Epithelial cell of prostate (primary cell): ENCODE measurements around the gene SERPINA5.
"Not testable (repeated sequence)": the region's sequence is repeated elsewhere in the genome, so short reads cannot be mapped to it uniquely, and the experiment has no call there.

Experiments
- DNase-seq: peaks from one replicate; pipeline ENCODE4 v3.0.0-alpha.2; 2011; ENCODE audit warnings: low read depth, low spot score
- H3K27ac ChIP-seq: fragments of 450-650 bp; 2 replicates; pipeline ENCODE4 v1.5.1; 2017; ENCODE audit warnings: mild to moderate bottlenecking

SERPINA5 gene

GRCh38 chr14:94572637-94573303, 8.5 kb upstream of the SERPINA5 start:
- H3K27ac ChIP-seq, result no peak overlapping the region
- DNase-seq, result no peak

DNA sequence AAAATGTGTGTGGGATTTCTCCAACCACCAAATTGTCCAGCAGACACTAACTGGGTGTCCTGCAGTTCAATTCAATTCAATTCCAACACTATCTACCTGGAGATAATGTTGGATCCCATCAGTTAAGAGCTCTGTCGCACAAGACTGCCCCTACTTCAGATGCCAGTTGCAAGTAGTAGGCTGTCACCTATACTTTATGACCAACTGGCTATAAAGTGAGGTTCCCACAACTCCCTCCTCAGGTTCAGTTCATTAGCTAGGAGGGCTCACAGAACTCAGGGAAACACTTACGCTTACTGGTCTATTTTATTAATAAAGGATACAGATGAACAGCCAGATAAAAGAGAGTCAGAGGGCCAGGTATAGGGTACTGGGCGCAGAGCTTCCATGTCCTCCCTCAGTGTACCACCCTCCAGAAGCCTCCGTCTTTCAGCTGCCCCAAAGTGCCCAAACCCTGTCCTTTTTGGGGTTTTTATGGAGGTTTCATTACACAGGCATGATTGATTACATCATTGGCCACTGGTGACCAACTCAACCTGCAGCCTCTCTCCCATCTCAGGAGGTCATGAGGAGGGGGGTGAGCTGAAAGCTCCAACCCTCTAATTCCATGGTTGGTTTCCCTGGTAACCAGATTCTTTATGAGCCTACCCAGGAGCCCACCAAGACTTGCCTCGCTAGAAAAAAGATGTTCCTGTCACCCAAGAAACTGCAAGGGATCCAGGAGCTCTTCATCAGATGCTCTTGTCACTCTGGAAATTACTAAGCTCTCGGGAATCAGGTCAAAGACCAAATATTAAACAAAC, 7.5 kb upstream of the SERPINA5 start:
- H3K27ac ChIP-seq, result no peak overlapping the region
- DNase-seq, result no peak

DNA sequence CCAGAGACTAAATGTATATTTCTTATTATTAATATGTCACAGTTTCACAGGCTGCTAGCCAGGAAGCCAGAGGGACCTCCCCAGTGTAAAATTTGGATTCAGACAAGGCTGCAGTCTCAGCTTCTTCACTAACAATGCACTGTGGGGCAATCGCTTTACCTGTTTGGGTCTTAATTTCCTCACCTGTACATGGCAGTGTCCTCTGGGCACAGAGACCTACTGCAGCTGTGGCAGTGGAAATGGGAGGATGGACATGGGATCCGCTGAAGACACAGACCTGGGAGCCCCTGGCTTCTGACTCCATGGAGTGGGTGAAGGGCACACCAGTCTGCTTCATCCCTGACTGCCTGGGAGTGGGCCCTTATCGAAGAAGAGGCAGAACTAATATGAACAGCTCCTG, 6.9 kb upstream of the SERPINA5 start:
- DNase-seq, result no peak

GRCh38 chr14:94575730-94576585, 5.3 kb upstream of the SERPINA5 start:
- no peak overlapping the region for H3K27ac ChIP-seq
- no peak for DNase-seq

More for the DNA sequence above, 6.9 kb upstream of the SERPINA5 start:
- no peak overlapping the region for H3K27ac ChIP-seq

GRCh38 chr14:94577472-94577871, 3.8 kb upstream of the SERPINA5 start:
- not testable (repeated sequence) for DNase-seq, H3K27ac ChIP-seq

DNA sequence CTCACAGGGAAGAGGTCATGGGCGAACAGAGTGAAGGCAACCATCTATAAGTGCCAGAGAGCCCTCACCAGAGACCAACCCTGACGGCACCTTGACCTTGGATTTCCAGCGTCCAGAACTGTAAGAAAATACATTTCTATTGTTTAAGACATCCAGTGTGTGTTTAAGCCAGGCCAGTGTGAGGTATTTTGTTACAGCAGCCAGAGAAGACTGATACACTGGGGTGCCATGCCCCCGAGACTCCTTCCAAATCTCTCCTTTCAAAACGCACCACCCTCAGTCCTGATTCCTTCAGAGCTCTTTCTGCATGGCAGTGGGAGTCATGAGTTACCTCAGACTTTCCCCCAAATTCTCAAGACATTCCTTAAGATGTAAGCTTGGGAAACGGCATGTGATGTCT, 2.5 kb upstream of the SERPINA5 start:
- no peak for DNase-seq
- H3K27ac ChIP-seq, result no peak overlapping the region

DNA sequence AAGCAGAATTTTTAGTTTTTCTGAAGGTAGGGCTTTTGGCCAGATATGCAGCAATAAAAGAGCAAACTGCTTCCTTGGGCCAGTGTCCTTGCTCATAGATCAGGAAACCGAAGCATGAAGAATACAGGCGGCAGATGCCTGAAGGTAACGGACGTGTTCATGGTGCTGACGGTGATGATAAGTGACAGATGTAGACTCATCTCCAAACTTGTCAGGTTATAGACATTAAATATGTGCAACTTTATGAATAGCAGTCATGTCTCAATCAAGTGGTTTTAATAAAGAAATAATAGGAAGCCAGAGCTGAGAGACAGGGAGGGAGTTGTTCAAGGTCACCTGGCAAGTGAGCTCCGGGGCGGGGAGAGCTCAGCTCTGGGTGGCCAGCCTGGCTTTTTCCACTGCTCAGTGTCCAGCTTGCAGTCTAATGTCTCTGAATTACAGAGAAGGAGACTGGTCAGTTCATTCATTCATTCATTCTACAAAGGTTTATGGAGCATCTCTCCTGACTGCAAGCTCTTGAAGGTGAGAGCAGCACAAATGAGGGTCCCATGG, 1.0 kb downstream of the SERPINA5 start:
- no peak overlapping the region for H3K27ac ChIP-seq
- DNase-seq, result no peak

DNA sequence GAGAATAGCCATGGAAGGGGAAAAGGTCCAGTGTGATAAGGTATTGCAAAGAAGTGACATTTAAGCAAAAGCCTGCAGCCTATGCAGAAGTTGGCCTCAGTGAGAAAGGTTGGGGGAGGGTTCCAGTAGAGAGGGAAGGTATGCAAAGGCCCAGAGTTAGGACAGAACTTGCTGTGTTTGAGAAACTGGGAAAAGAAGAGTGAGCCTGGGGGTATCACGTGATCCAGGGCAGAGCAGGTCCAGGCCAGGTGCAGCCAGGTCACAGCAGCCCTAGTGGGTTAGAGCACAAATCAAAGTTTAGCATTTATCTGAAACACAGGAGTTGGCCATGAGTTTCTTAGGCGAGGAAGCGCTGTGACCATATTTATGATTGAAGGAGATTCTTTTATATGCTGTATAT, 1.6 kb downstream of the SERPINA5 start:
- no peak overlapping the region for H3K27ac ChIP-seq
- DNase-seq, result no peak

DNA sequence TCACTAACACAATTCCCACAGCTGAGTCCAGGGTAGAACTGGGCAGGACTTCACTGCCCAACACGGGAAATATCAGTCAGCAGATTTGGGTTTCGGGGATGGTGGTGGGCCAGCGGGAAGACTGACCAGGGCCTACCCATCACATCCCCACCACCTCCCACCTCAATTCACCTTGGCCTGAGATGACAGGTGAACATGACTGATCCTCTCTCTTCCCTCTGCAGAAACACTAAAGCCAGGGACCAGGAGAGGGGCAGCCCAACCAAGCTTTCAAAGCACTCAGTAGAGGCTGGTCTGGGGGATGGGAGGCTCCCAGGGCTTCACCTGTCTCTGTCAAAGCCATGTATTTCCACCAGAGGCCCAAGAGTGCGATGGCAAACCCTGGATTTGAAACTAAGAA, 2.3 kb downstream of the SERPINA5 start:
- no peak for DNase-seq
- H3K27ac ChIP-seq, result no peak overlapping the region

GRCh38 chr14:94584591-94585280, 3.5 kb downstream of the SERPINA5 start:
- no peak overlapping the region for H3K27ac ChIP-seq
- DNase-seq, result no peak

DNA sequence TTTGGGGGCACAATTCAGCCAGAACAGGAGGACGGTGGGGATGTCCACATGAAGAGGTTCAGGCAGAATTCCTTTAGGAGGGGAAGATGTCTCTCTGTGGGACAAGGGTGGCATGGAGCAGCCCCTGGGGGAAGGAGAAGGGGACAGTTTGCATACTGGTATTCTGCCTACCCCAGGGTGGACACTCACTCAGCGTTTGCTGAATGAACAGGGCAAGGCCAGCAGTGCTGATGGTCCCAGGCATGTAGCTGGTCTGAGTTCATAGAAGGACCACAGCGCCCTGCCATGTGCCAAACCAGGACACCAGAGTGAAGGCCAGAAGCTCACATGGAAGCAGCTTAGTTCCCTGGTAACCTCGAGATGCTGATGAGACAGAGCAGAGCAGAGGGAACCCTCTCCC, 5.4 kb downstream of the SERPINA5 start:
- no peak overlapping the region for H3K27ac ChIP-seq

DNA sequence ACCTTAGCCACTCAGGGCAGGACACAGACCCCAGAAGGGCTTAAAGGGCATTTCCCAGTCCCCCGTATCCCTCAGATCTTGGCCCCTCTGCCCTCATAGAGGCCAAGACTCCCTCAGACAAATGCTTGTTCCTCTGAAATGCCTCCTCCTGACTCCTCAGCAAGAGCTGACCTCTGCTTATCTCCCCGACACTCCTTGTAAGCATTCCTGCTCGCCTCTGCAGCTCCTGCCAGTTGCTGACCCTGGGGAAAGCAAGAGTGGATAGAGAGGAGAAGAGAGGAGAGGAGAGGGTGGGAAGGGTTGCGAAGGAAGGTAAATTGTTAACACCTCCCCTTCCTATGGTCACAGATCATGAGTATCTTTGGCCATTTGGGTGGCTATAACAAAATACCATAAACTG, 7.1 kb downstream of the SERPINA5 start:
- DNase-seq, result no peak
- H3K27ac ChIP-seq, result no peak overlapping the region

More for the DNA sequence above, 5.4 kb downstream of the SERPINA5 start:
- no peak for DNase-seq

DNA sequence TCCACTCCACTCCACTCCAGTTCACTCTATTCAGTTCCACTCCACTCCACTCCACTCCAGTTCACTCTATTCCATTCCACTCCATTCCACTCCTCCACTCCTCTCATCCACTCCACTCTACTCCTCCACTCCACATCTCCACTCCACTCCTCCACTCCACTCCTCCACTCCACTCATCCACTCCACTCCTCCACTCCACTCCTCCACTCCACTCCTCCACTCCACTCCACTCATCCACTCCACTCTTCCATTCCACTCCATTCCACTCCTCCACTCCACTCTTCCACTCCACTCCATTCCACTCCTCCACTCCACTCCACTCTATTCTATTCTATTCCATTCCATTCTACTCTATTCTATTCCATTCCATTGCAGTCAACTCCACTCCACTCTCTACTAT, 9.8 kb downstream of the SERPINA5 start:
- H3K27ac ChIP-seq, result no peak overlapping the region
- no peak for DNase-seq

GRCh38 chr14:94591871-94592270, 10.6 kb downstream of the SERPINA5 start:
- DNase-seq, result no peak
- H3K27ac ChIP-seq, result no peak overlapping the region

GRCh38 chr14:94592457-94592856, 11.2 kb downstream of the SERPINA5 start:
- H3K27ac ChIP-seq, result no peak overlapping the region
- no peak for DNase-seq

- no peak for DNase-seq
- H3K27ac ChIP-seq, result no peak overlapping the region
These were observed 12.1 kb downstream of the SERPINA5 start for GRCh38 chr14:94593376-94593748.

GRCh38 chr14:94593749-94594431, 12.7 kb downstream of the SERPINA5 start:
- no peak overlapping the region for H3K27ac ChIP-seq
- no peak for DNase-seq

DNA sequence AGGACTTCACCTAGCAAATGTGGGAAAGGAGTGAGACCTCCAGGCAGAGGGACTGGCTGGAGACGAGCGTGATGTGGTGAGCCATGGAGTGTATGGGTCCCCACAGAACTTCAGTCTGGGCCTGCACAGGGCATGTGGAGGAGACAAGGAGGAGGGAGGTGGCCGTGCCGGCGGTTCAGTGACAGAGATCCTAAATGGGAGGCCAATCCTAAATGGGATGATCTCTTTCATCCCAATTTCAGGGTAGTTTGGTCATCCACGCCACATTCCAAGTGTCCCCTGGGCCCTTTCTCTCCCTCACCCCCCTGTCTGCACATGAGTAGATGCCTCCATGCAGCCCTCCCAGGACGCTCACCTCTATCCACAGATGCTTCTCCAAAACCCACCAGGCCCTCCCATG, 13.2 kb downstream of the SERPINA5 start:
- H3K27ac ChIP-seq, result no peak overlapping the region
- no peak for DNase-seq

- H3K27ac ChIP-seq, result no peak overlapping the region
- DNase-seq, result no peak
These were observed 14.7 kb downstream of the SERPINA5 start for GRCh38 chr14:94595912-94596311.

- no peak overlapping the region for H3K27ac ChIP-seq
- no peak for DNase-seq
These were observed 15.1 kb downstream of the SERPINA5 start for GRCh38 chr14:94596361-94596760.
